GM19397 (cell line): Measurements from ENCODE around the gene AGR2.

Experiments
- ATAC-seq: cut with Tn5 transposase; IDR thresholded peaks from one replicate; pipeline ENCODE4 v1.9.1; 2021; ENCODE audit warnings: mild to moderate bottlenecking, moderate library complexity; ENCODE audit not compliant: unreplicated experiment

Gene AGR2

DNA sequence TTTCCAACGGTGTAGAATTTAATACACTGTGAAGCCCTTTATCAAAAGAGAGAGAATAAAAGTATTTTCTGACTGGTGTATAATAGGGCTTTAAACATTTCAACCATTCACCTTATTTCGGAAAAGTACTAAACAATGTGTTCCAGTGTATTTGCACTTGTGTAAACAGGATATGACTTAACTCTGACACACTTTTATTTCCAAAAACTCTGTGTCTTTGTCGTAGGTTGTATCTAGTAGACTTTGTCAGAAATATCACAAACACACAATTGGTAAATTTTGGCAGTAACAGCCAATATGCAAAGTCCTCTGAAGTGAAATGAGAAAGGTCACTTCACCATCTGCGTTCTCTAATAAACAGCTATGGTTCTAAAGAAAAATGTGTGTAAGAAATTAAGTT is 61.6 kb downstream of the AGR2 start:
- no peak for ATAC-seq

DNA sequence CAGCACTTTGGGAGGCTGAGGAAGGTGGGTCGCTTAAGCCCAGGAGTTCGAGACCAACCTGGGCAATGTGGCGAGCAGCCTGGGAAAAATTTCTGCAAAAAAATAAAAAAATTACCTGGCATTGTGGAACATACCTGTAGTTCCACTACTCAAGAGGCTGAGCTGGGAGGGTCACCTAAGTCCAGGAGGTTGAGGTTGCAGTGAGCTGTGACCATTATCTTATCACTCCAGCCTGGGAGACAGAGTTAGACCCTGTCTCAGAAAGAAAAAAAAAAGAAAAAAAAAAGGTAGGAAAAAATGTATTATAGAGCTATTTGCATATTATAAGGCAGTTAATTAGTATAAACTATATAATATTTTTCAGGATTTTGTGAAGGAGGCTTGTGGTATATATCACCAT is 62.3 kb downstream of the AGR2 start:
- ATAC-seq = no peak
